Stimulated activated CD8-positive, alpha-beta memory T cell treated with anti-CD3 and anti-CD28 coated beads, Interleukin-12 subunit alpha, Interleukin-12 subunit beta, amount 100 ng/mL, for 1 hour (primary cell): ENCODE results near the gene SLC27A3.
"Not testable (repeated sequence)": the region's sequence is repeated elsewhere in the genome, so short reads cannot be mapped to it uniquely, and the experiment has no call there.

ENCODE experiments used
- DNase-seq: peaks from one replicate; pipeline ENCODE4 v3.0.0-alpha.2; 2020; ENCODE audit warnings: low read depth

The SLC27A3 gene

GRCh38 chr1:153780551-153780950, 5.3 kb downstream of the SLC27A3 start:
- no peak for DNase-seq

GRCh38 chr1:153782648-153783047, 7.4 kb downstream of the SLC27A3 start:
- not testable (repeated sequence) for DNase-seq

GRCh38 chr1:153783233-153784190, 8.3 kb downstream of the SLC27A3 start:
- peak; percentile 86 for DNase-seq

GRCh38 chr1:153786038-153786790, 11.0 kb downstream of the SLC27A3 start:
- DNase-seq: no peak

- no peak for DNase-seq
Observed at GRCh38 chr1:153789478-153790034, 14.3 kb downstream of the SLC27A3 start.

- DNase-seq: no peak
Observed at GRCh38 chr1:153790313-153790965, 15.2 kb downstream of the SLC27A3 start.

GRCh38 chr1:153790966-153791647, 15.9 kb downstream of the SLC27A3 start:
- DNase-seq: no peak

GRCh38 chr1:153791648-153792253, 16.5 kb downstream of the SLC27A3 start:
- DNase-seq: no peak

- DNase-seq: no peak
Observed at GRCh38 chr1:153792631-153793041, 17.4 kb downstream of the SLC27A3 start.

- DNase-seq: no peak
Observed at GRCh38 chr1:153793261-153793972, 18.2 kb downstream of the SLC27A3 start.

- DNase-seq: no peak
Observed at GRCh38 chr1:153793973-153794615, 18.9 kb downstream of the SLC27A3 start.

GRCh38 chr1:153794624-153795329, 19.6 kb downstream of the SLC27A3 start:
- no peak for DNase-seq

GRCh38 chr1:153795330-153795837, 20.2 kb downstream of the SLC27A3 start:
- no peak for DNase-seq

GRCh38 chr1:153795934-153796785, 21.0 kb downstream of the SLC27A3 start:
- DNase-seq: no peak

- DNase-seq: peak; percentile 77
Observed at GRCh38 chr1:153796786-153797659, 21.8 kb downstream of the SLC27A3 start.

- DNase-seq: no peak
Observed at GRCh38 chr1:153798468-153798780, 23.2 kb downstream of the SLC27A3 start.

- DNase-seq: no peak
Observed at GRCh38 chr1:153799016-153799415, 23.8 kb downstream of the SLC27A3 start.
